K562 (cell line): ENCODE measurements around the gene EGR1. TPM values are rescaled to one million over a fixed set of nuclear protein-coding genes. Genes with fewer than 3 reads are reported as not detected.

Experiments used
- BDP1 ChIP-seq: IDR thresholded peaks from 3 replicates; pipeline ENCODE4 v1.6.1; 2011; ENCODE audit not compliant: insufficient read length, insufficient read depth
- C11orf30 ChIP-seq: fragments of 450-650 bp; IDR thresholded peaks from 2 replicates; pipeline ENCODE4 v1.6.1; 2016; ENCODE audit warnings: low read depth, mild to moderate bottlenecking
- CSDE1 ChIP-seq, 2 experiments: fragments of 450-650 bp; IDR thresholded peaks; 2 replicates each; pipeline ENCODE4 v1.6.1; 2016; ENCODE audit warnings: mild to moderate bottlenecking in 1 of 2
- HNRNPL ChIP-seq: fragments of 200-400 bp; formaldehyde crosslinking; IDR thresholded peaks from 2 replicates; pipeline ENCODE4 v1.6.1; 2017; ENCODE audit warnings: low read depth, mild to moderate bottlenecking, low read length
- MAFK ChIP-seq: IDR thresholded peaks from 2 replicates; pipeline ENCODE4 v1.6.1; 2011; ENCODE audit warnings: low read length, improper control_type of control experiment
- NBN ChIP-seq: fragments of 450-650 bp; IDR thresholded peaks from 2 replicates; pipeline ENCODE4 v1.6.1; 2016; ENCODE audit warnings: low read depth, mild to moderate bottlenecking
- PHF21A ChIP-seq: fragments of 450-650 bp; IDR thresholded peaks from 2 replicates; pipeline ENCODE4 v1.6.1; 2017; ENCODE audit warnings: low read depth, borderline replicate concordance
- PURB ChIP-seq: sonication (generic); formaldehyde crosslinking; IDR thresholded peaks from 2 replicates; pipeline ENCODE4 v1.9.0; 2021; ENCODE audit warnings: low read depth, mild to moderate bottlenecking, missing genetic modification reagents
- RBFOX2 ChIP-seq: fragments of 200-400 bp; formaldehyde crosslinking; IDR thresholded peaks from 2 replicates; pipeline ENCODE4 v1.6.1; 2017; ENCODE audit warnings: low read depth, mild to moderate bottlenecking, low read length, moderate library complexity
- SMAD4 ChIP-seq: fragments of 250-450 bp; sonication (Bioruptor Pico); conservative IDR thresholded peaks from 2 replicates; pipeline ENCODE4 v1.8.0; 2021; ENCODE audit warnings: inconsistent platforms, mild to moderate bottlenecking, moderate library complexity
- SMARCC2 ChIP-seq: fragments of 450-650 bp; IDR thresholded peaks from 2 replicates; pipeline ENCODE4 v1.6.1; 2017; ENCODE audit warnings: antibody characterized with exemption, moderate library complexity, mild to moderate bottlenecking, low read depth
- SP2 ChIP-seq: IDR thresholded peaks from 2 replicates; pipeline ENCODE4 v1.6.1; 2011; ENCODE audit warnings: mild to moderate bottlenecking, low read depth, low read length, moderate library complexity; ENCODE audit not compliant: poor library complexity, severe bottlenecking; ENCODE audit errors: extremely low read depth
- SPI1 ChIP-seq: IDR thresholded peaks from 2 replicates; pipeline ENCODE4 v1.6.1; 2011; ENCODE audit warnings: low read depth, low read length, control low read depth, borderline replicate concordance
- SRSF3 ChIP-seq: fragments of 200-400 bp; formaldehyde crosslinking; IDR thresholded peaks from 2 replicates; pipeline ENCODE4 v1.6.1; 2016; ENCODE audit warnings: mild to moderate bottlenecking, low read length, moderate library complexity; ENCODE audit not compliant: insufficient read depth
- TEAD2 ChIP-seq: fragments of 450-650 bp; IDR thresholded peaks from 2 replicates; pipeline ENCODE4 v1.6.1; 2016; ENCODE audit warnings: missing genetic modification characterization, control low read depth, missing compliant biosample characterization
- ZBED1 ChIP-seq: IDR thresholded peaks from 2 replicates; pipeline ENCODE4 v1.6.1; 2014
- ZFX ChIP-seq: sonication (generic); formaldehyde crosslinking; IDR thresholded peaks from 2 replicates; pipeline ENCODE4 v1.8.0; 2022; ENCODE audit warnings: mild to moderate bottlenecking, missing genetic modification reagents, moderate library complexity
- ZNF197 ChIP-seq: fragments of 200-800 bp; sonication (Bioruptor generic); IDR thresholded peaks from 2 replicates; pipeline ENCODE4 v1.6.1; 2016; ENCODE audit warnings: low read depth, missing genetic modification characterization, missing compliant biosample characterization
- polyA plus RNA-seq, 8 experiments: library from polyadenylated mRNA; depleted of rRNA in 4 of 8; stranded (reverse) in 5 of 8; unstranded in 3 of 8; fragments of >200 nt; fragmentation: Nextera tagmentation in 2 of 8; fragmentation: Illumina TruSeq in 1 of 8; extraction: Ambion mirVana in 2 of 8; extraction: Trizol in 1 of 8; gene quantifications; 2 replicates each; pipeline versions ENCODE4 v1.2.1 to v1.2.3, GENCODE V29; 2011 to 2014; ENCODE audit warnings: inconsistent platforms in 1 of 8, missing spikeins in 1 of 8
- total RNA-seq, 7 experiments: library from RNA; depleted of rRNA in 6 of 7; stranded (reverse); fragments of >200 nt in 6 of 7; fragmentation: Illumina TruSeq in 2 of 7; extraction: Trizol in 2 of 7; gene quantifications; 2 replicates each; pipeline versions ENCODE4 v1.2.1 to v1.2.3, GENCODE V29; 2011 to 2021; ENCODE audit warnings: low replicate concordance in 1 of 7
- TF ChIP-seq, protein P1 (sequence below): fragments of 250-450 bp; sonication (Bioruptor Pico); IDR thresholded peaks from 2 replicates; pipeline ENCODE4 v1.5.0; 2021
- TF ChIP-seq, protein P2 (sequence below): sonication (generic); formaldehyde crosslinking; IDR thresholded peaks from 2 replicates; pipeline ENCODE4 v1.8.0; 2022; ENCODE audit warnings: missing genetic modification reagents, mild to moderate bottlenecking, moderate library complexity, borderline replicate concordance
- TF ChIP-seq, protein P3 (sequence below): sonication (generic); formaldehyde crosslinking; IDR thresholded peaks from 2 replicates; pipeline ENCODE4 v1.8.0; 2022; ENCODE audit warnings: mild to moderate bottlenecking, missing genetic modification reagents

Gene EGR1
- total and polyA plus RNA-seq, 9 of the 15 experiments (the other 6 are each of a cell fraction or from before 2014, with no cell fraction given): 1.3 to 132 (median 21.5) TPM

DNA sequence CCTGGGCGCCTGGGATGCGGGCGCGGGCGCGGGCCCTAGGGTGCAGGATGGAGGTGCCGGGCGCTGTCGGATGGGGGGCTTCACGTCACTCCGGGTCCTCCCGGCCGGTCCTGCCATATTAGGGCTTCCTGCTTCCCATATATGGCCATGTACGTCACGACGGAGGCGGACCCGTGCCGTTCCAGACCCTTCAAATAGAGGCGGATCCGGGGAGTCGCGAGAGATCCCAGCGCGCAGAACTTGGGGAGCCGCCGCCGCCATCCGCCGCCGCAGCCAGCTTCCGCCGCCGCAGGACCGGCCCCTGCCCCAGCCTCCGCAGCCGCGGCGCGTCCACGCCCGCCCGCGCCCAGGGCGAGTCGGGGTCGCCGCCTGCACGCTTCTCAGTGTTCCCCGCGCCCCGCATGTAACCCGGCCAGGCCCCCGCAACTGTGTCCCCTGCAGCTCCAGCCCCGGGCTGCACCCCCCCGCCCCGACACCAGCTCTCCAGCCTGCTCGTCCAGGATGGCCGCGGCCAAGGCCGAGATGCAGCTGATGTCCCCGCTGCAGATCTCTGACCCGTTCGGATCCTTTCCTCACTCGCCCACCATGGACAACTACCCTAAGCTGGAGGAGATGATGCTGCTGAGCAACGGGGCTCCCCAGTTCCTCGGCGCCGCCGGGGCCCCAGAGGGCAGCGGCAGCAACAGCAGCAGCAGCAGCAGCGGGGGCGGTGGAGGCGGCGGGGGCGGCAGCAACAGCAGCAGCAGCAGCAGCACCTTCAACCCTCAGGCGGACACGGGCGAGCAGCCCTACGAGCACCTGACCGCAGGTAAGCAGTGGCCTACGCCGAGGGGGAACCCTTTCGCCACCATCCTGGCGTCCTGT is at the start of gene EGR1 (continued):
- no peak; the same call in none of the 2 replicates for TF ChIP-seq SRSF3
- TF ChIP-seq ZBED1: peak; percentile 93
- TF ChIP-seq PURB (CRISPR knock-in tag): no peak
- TF ChIP-seq CSDE1 (IDR thresholded peaks at IDR 0.05): peak in 1 of 2 experiments; percentile 37; a peak in 2 of 4 replicates
- no peak for TF ChIP-seq C11orf30
- TF ChIP-seq, protein P1, sequence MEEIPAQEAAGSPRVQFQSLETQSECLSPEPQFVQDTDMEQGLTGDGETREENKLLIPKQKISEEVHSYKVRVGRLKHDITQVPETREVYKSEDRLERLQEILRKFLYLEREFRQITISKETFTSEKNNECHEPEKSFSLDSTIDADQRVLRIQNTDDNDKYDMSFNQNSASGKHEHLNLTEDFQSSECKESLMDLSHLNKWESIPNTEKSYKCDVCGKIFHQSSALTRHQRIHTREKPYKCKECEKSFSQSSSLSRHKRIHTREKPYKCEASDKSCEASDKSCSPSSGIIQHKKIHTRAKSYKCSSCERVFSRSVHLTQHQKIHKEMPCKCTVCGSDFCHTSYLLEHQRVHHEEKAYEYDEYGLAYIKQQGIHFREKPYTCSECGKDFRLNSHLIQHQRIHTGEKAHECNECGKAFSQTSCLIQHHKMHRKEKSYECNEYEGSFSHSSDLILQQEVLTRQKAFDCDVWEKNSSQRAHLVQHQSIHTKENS (CRISPR knock-in tag): no peak
- no peak; the same call in 1 of the 2 replicates for TF ChIP-seq NBN
- TF ChIP-seq SMARCC2: no peak
- no peak for TF ChIP-seq SPI1
- no peak for TF ChIP-seq ZNF197 (CRISPR knock-in tag)
- TF ChIP-seq, protein P2, sequence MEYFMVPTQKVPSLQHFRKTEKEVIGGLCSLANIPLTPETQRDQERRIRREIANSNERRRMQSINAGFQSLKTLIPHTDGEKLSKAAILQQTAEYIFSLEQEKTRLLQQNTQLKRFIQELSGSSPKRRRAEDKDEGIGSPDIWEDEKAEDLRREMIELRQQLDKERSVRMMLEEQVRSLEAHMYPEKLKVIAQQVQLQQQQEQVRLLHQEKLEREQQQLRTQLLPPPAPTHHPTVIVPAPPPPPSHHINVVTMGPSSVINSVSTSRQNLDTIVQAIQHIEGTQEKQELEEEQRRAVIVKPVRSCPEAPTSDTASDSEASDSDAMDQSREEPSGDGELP (CRISPR knock-in tag): peak; percentile 83
- TF ChIP-seq PHF21A: peak; percentile 26; the same call in 1 of the 2 replicates
- no peak for TF ChIP-seq TEAD2
- TF ChIP-seq BDP1: no peak
- TF ChIP-seq SMAD4: peak; percentile 54; the same call in 1 of the 2 replicates
- TF ChIP-seq MAFK: no peak
- TF ChIP-seq HNRNPL: peak; percentile 100
- peak; percentile 72 for TF ChIP-seq RBFOX2
- TF ChIP-seq ZFX: no peak
- TF ChIP-seq SP2: no peak
- TF ChIP-seq, protein P3, sequence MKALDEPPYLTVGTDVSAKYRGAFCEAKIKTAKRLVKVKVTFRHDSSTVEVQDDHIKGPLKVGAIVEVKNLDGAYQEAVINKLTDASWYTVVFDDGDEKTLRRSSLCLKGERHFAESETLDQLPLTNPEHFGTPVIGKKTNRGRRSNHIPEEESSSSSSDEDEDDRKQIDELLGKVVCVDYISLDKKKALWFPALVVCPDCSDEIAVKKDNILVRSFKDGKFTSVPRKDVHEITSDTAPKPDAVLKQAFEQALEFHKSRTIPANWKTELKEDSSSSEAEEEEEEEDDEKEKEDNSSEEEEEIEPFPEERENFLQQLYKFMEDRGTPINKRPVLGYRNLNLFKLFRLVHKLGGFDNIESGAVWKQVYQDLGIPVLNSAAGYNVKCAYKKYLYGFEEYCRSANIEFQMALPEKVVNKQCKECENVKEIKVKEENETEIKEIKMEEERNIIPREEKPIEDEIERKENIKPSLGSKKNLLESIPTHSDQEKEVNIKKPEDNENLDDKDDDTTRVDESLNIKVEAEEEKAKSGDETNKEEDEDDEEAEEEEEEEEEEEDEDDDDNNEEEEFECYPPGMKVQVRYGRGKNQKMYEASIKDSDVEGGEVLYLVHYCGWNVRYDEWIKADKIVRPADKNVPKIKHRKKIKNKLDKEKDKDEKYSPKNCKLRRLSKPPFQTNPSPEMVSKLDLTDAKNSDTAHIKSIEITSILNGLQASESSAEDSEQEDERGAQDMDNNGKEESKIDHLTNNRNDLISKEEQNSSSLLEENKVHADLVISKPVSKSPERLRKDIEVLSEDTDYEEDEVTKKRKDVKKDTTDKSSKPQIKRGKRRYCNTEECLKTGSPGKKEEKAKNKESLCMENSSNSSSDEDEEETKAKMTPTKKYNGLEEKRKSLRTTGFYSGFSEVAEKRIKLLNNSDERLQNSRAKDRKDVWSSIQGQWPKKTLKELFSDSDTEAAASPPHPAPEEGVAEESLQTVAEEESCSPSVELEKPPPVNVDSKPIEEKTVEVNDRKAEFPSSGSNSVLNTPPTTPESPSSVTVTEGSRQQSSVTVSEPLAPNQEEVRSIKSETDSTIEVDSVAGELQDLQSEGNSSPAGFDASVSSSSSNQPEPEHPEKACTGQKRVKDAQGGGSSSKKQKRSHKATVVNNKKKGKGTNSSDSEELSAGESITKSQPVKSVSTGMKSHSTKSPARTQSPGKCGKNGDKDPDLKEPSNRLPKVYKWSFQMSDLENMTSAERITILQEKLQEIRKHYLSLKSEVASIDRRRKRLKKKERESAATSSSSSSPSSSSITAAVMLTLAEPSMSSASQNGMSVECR (CRISPR knock-in tag): peak; percentile 66; the same call in 1 of the 2 replicates
